Measurements from ENCODE around the gene NTSR2.

NTSR2 gene

DNA sequence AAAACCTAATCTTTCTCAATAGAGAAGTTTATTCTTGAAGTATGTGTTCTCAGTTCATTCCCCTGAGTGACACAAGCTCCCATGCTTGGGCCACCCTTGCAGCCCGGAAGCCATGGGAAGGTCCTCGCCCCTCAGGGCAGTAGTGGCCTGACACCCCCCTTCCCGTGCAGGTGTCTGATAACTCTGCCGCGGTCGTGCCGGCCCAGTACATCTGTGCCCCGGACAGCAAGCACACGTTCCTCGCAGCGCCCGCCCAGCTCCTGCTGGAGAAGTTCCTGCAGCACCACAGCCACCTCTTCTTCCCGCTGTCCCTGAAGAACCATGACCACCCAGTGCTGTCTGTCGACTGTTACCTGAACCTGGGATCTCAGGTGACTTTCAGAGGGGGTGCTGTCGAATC, 32.4 kb downstream of the NTSR2 start:
- no peaks in the 10 kb centered on the region for H3K79me1 ChIP-seq (ENCODE audit: low read length)
- no peak overlapping the region for H3K4me3 ChIP-seq (ENCODE audit: low read length)
- DNase-seq, result no peak
- no peak overlapping the region for H2BK5ac ChIP-seq (ENCODE audit: low read length)
- no peak overlapping the region for H4K5ac ChIP-seq (ENCODE audit: low read length)
- H3K23ac ChIP-seq (ENCODE audit: low read length), result no peak overlapping the region
- no peak overlapping the region for H3K18ac ChIP-seq (ENCODE audit: low read length)
- no peaks in the 10 kb centered on the region for H3K4me1 ChIP-seq (ENCODE audit: control insufficient read depth, low read depth, low read length)
- no peaks in the 10 kb centered on the region for H3K27me3 ChIP-seq (ENCODE audit: insufficient read depth, low read length, poor library complexity)
- H3K79me2 ChIP-seq (ENCODE audit: control insufficient read depth, insufficient read depth, low read length), result no peaks in the 10 kb centered on the region
- no peak overlapping the region for H3K4me2 ChIP-seq (ENCODE audit: low read length)
- WGBS (ENCODE audit: extremely low coverage, insufficient coverage, low lambda C conversion rate), result no CpG with 5 or more reads among the region's 15 CpGs
- H3K27ac ChIP-seq (ENCODE audit: low read depth, low read length), result no peak overlapping the region
- H2AK5ac ChIP-seq (ENCODE audit: low read length), result no peak overlapping the region
- no peak overlapping the region for H3K4ac ChIP-seq (ENCODE audit: low read depth, low read length)
- no peak overlapping the region for H2BK120ac ChIP-seq (ENCODE audit: low read depth, low read length)
- H2BK15ac ChIP-seq (replicated peaks; ENCODE audit: low read depth), result no peak overlapping the region
- no peak overlapping the region for H3K9ac ChIP-seq (ENCODE audit: low read length)
- H4K8ac ChIP-seq (ENCODE audit: low read depth, low read length), result no peak overlapping the region
- H3K36me3 ChIP-seq (ENCODE audit: control insufficient read depth, insufficient read depth, low read length), result peaks cover 5% of the 10 kb centered on the region
- no peak overlapping the region for H3K56ac ChIP-seq (ENCODE audit: low read length)

DNA sequence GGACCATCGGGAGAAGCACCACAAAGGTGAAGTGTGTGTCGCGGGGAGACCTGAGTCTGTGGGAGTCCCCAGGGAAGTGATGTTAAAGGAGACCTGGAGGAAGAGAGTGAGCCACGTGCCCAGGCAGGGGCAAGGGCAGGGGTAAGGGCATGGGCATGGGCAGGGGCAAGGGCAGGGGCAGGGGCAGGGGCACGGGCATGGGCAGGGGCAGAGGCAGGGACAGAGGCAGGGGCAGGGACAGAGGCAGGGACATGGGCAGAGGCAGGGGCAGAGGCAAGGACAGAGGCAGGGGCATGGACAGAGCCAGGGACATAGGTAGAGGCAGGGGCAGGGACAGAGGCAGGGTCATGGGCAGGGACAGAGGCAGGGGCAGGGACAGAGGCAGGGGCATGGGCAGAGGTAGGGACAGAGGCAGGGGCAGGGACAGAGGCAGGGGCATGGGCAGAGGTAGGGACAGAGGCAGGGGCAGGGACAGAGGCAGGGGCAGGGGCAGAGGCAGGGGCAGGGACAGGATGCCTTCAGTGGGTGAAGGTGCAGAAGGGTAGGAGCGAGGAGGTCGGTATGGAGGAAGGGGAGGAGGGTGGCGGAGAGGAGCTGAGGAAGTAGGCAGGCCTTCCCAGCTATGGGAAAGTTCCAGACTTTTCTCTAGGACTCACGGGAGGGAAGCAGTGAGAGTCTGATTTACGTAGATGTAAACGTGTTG, 33.3 kb downstream of the NTSR2 start:
- Histone ChIP-seq H3K18ac (ENCODE audit: low read length) (no peak overlapping the region), H4K5ac (ENCODE audit: low read length) (no peak overlapping the region), H3K27me3 (ENCODE audit: insufficient read depth, low read length, poor library complexity) (no peaks in the 10 kb centered on the region), H3K27ac (ENCODE audit: low read depth, low read length) (no peak overlapping the region), H2BK5ac (ENCODE audit: low read length) (no peak overlapping the region), H3K56ac (ENCODE audit: low read length) (no peak overlapping the region), H3K4ac (ENCODE audit: low read depth, low read length) (no peak overlapping the region), H3K79me2 (ENCODE audit: control insufficient read depth, insufficient read depth, low read length) (no peaks in the 10 kb centered on the region), H3K79me1 (ENCODE audit: low read length) (no peaks in the 10 kb centered on the region), H3K9ac (ENCODE audit: low read length) (no peak overlapping the region), H3K4me3 (ENCODE audit: low read length) (no peak overlapping the region), H3K4me2 (ENCODE audit: low read length) (no peak overlapping the region), H3K36me3 (ENCODE audit: control insufficient read depth, insufficient read depth, low read length) (peaks cover 5% of the 10 kb centered on the region), H3K4me1 (ENCODE audit: control insufficient read depth, low read depth, low read length) (no peaks in the 10 kb centered on the region), H3K23ac (ENCODE audit: low read length) (no peak overlapping the region), H2BK15ac (replicated peaks; ENCODE audit: low read depth) (no peak overlapping the region), H2BK120ac (ENCODE audit: low read depth, low read length) (no peak overlapping the region), H4K8ac (ENCODE audit: low read depth, low read length) (no peak overlapping the region), H2AK5ac (ENCODE audit: low read length) (no peak overlapping the region)
- DNase-seq, result no peak
- WGBS (ENCODE audit: extremely low coverage, insufficient coverage, low lambda C conversion rate), result no CpG with 5 or more reads among the region's 11 CpGs

DNA sequence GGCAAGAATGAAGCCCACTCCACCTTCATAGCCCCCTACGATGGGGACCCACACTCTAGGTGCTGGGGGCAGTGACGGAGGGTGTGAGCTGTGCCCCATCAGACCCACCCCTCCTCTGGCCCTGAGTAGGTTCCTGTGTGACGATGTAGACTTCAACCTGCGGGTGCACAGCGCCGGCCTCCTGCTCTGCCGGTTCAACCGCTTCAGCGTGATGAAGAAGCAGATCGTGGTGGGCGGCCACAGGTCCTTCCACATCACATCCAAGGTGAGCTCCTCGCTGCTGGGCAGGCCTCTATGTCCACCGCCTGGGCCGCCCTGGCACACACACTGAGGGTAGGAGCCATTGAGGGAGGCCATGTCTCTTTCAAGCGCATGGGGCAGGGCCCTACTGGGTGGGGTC, 34.9 kb downstream of the NTSR2 start:
- Histone ChIP-seq H2AK5ac (ENCODE audit: low read length) (no peak overlapping the region), H4K8ac (ENCODE audit: low read depth, low read length) (no peak overlapping the region), H3K36me3 (ENCODE audit: control insufficient read depth, insufficient read depth, low read length) (peaks cover 5% of the 10 kb centered on the region), H3K23ac (ENCODE audit: low read length) (no peak overlapping the region), H3K27me3 (ENCODE audit: insufficient read depth, low read length, poor library complexity) (no peaks in the 10 kb centered on the region), H3K4me3 (ENCODE audit: low read length) (no peak overlapping the region), H3K18ac (ENCODE audit: low read length) (no peak overlapping the region), H3K9ac (ENCODE audit: low read length) (no peak overlapping the region), H3K79me2 (ENCODE audit: control insufficient read depth, insufficient read depth, low read length) (no peaks in the 10 kb centered on the region), H3K4ac (ENCODE audit: low read depth, low read length) (no peak overlapping the region), H3K56ac (ENCODE audit: low read length) (no peak overlapping the region), H3K27ac (ENCODE audit: low read depth, low read length) (no peak overlapping the region), H3K79me1 (ENCODE audit: low read length) (no peaks in the 10 kb centered on the region), H3K4me2 (ENCODE audit: low read length) (no peak overlapping the region), H2BK15ac (replicated peaks; ENCODE audit: low read depth) (no peak overlapping the region), H4K5ac (ENCODE audit: low read length) (no peak overlapping the region), H2BK5ac (ENCODE audit: low read length) (no peak overlapping the region), H3K4me1 (ENCODE audit: control insufficient read depth, low read depth, low read length) (no peaks in the 10 kb centered on the region), H2BK120ac (ENCODE audit: low read depth, low read length) (no peak overlapping the region)
- no peak for DNase-seq
- WGBS (ENCODE audit: extremely low coverage, insufficient coverage, low lambda C conversion rate), result no CpG with 5 or more reads among the region's 15 CpGs

DNA sequence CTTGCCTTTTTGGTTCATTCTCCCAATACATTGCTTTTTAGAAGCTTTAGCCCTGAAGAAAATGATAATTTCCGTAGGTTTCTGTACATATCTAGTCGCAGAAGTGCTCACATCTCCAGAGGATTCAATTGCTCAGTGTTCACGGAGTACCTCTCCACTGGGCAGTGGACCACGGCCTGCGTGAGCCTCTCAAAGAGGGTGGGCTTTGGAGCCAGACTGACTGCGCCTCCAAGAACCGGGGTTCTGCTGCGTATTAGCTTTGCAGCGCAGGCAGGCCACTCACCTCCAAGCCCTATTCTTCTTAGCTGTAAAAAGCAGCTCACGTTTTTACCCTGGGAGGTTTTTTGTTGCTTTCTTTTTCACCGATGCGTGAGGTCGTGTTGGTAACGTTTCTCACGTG, 35.4 kb downstream of the NTSR2 start:
- H3K27me3 ChIP-seq (ENCODE audit: insufficient read depth, low read length, poor library complexity), result no peaks in the 10 kb centered on the region
- H3K4ac ChIP-seq (ENCODE audit: low read depth, low read length), result no peak overlapping the region
- H3K56ac ChIP-seq (ENCODE audit: low read length), result no peak overlapping the region
- peaks cover 5% of the 10 kb centered on the region for H3K36me3 ChIP-seq (ENCODE audit: control insufficient read depth, insufficient read depth, low read length)
- H3K27ac ChIP-seq (ENCODE audit: low read depth, low read length), result no peak overlapping the region
- no peak overlapping the region for H3K23ac ChIP-seq (ENCODE audit: low read length)
- no peak overlapping the region for H3K18ac ChIP-seq (ENCODE audit: low read length)
- no peak overlapping the region for H3K9ac ChIP-seq (ENCODE audit: low read length)
- no peaks in the 10 kb centered on the region for H3K79me2 ChIP-seq (ENCODE audit: control insufficient read depth, insufficient read depth, low read length)
- H4K8ac ChIP-seq (ENCODE audit: low read depth, low read length), result no peak overlapping the region
- H4K5ac ChIP-seq (ENCODE audit: low read length), result no peak overlapping the region
- H3K4me3 ChIP-seq (ENCODE audit: low read length), result no peak overlapping the region
- no peak overlapping the region for H2BK120ac ChIP-seq (ENCODE audit: low read depth, low read length)
- H2BK5ac ChIP-seq (ENCODE audit: low read length), result no peak overlapping the region
- no peaks in the 10 kb centered on the region for H3K79me1 ChIP-seq (ENCODE audit: low read length)
- DNase-seq, result no peak
- H2AK5ac ChIP-seq (ENCODE audit: low read length), result no peak overlapping the region
- H2BK15ac ChIP-seq (replicated peaks; ENCODE audit: low read depth), result no peak overlapping the region
- no CpG with 5 or more reads among the region's 15 CpGs for WGBS (ENCODE audit: extremely low coverage, insufficient coverage, low lambda C conversion rate)
- H3K4me1 ChIP-seq (ENCODE audit: control insufficient read depth, low read depth, low read length), result no peaks in the 10 kb centered on the region
- H3K4me2 ChIP-seq (ENCODE audit: low read length), result no peak overlapping the region

DNA sequence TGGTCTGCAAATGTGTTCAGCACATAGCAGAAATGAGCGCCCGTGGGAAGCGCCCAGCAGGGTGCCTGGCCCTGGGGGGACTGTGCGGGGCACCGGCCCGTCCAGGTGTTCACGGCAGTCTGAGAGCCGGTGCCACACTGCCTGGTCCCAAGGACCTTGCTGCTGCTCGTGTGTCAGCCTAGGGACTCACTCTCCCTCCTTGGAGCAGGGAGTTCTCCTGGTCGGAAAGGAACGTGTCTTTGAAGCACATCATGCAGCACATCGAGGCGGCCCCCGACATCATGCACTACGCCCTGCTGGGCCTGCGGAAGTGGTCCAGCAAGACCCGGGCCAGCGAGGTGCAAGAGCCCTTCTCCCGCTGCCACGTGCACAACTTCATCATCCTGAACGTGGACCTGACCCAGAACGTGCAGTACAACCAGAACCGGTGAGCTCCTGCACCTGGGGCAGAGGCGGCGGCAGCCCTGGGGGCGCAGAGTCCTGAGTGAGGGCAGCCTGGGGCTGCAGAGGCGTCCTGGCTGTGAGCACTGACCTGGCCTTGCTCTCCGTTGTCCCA, 36.0 kb downstream of the NTSR2 start:
- no peak overlapping the region for H2BK120ac ChIP-seq (ENCODE audit: low read depth, low read length)
- WGBS (ENCODE audit: extremely low coverage, insufficient coverage, low lambda C conversion rate), result no CpG with 5 or more reads among the region's 28 CpGs
- H3K4me3 ChIP-seq (ENCODE audit: low read length), result no peak overlapping the region
- no peak overlapping the region for H2BK5ac ChIP-seq (ENCODE audit: low read length)
- no peak overlapping the region for H3K27ac ChIP-seq (ENCODE audit: low read depth, low read length)
- H3K4ac ChIP-seq (ENCODE audit: low read depth, low read length), result no peak overlapping the region
- DNase-seq, result no peak
- no peak overlapping the region for H2BK15ac ChIP-seq (replicated peaks; ENCODE audit: low read depth)
- no peak overlapping the region for H3K56ac ChIP-seq (ENCODE audit: low read length)
- H3K23ac ChIP-seq (ENCODE audit: low read length), result no peak overlapping the region
- H4K5ac ChIP-seq (ENCODE audit: low read length), result no peak overlapping the region
- no peak overlapping the region for H3K4me2 ChIP-seq (ENCODE audit: low read length)
- H3K4me1 ChIP-seq (ENCODE audit: control insufficient read depth, low read depth, low read length), result no peaks in the 10 kb centered on the region
- H2AK5ac ChIP-seq (ENCODE audit: low read length), result no peak overlapping the region
- H3K27me3 ChIP-seq (ENCODE audit: insufficient read depth, low read length, poor library complexity), result no peaks in the 10 kb centered on the region
- H3K9ac ChIP-seq (ENCODE audit: low read length), result no peak overlapping the region
- no peak overlapping the region for H3K18ac ChIP-seq (ENCODE audit: low read length)
- no peaks in the 10 kb centered on the region for H3K79me1 ChIP-seq (ENCODE audit: low read length)
- H3K36me3 ChIP-seq (ENCODE audit: control insufficient read depth, insufficient read depth, low read length), result peaks cover 3% of the 10 kb centered on the region
- no peak overlapping the region for H4K8ac ChIP-seq (ENCODE audit: low read depth, low read length)
- no peaks in the 10 kb centered on the region for H3K79me2 ChIP-seq (ENCODE audit: control insufficient read depth, insufficient read depth, low read length)

DNA sequence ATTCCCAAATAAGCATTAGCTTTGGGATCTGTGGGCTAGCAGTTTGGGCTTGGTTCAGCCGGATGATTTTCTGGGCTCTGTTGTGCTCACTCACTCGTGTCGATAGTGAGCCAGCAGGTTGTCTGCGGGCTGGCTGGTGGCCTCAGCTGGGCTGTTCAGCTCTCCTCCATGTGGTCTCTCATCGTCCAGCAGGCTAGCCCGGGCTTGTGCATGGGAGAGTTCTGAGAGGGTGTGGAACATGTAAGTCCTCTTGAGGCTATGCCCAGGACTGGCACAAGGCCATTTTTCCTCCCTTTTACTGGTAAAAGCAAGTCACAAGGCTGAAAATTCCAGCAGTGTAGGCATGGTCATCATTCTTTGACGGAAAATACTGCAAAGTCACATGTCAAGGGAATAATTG, 38.5 kb downstream of the NTSR2 start:
- Histone ChIP-seq H3K4me2 (ENCODE audit: low read length) (no peak overlapping the region), H3K4me1 (ENCODE audit: control insufficient read depth, low read depth, low read length) (no peaks in the 10 kb centered on the region), H2BK15ac (replicated peaks; ENCODE audit: low read depth) (no peak overlapping the region), H3K79me2 (ENCODE audit: control insufficient read depth, insufficient read depth, low read length) (no peaks in the 10 kb centered on the region), H4K5ac (ENCODE audit: low read length) (no peak overlapping the region), H3K79me1 (ENCODE audit: low read length) (no peaks in the 10 kb centered on the region), H3K4me3 (ENCODE audit: low read length) (no peak overlapping the region), H3K18ac (ENCODE audit: low read length) (no peak overlapping the region), H3K36me3 (ENCODE audit: control insufficient read depth, insufficient read depth, low read length) (peaks cover 3% of the 10 kb centered on the region), H3K56ac (ENCODE audit: low read length) (no peak overlapping the region), H2BK5ac (ENCODE audit: low read length) (no peak overlapping the region), H3K27ac (ENCODE audit: low read depth, low read length) (no peak overlapping the region), H3K27me3 (ENCODE audit: insufficient read depth, low read length, poor library complexity) (no peaks in the 10 kb centered on the region), H2AK5ac (ENCODE audit: low read length) (no peak overlapping the region), H3K4ac (ENCODE audit: low read depth, low read length) (no peak overlapping the region), H3K9ac (ENCODE audit: low read length) (no peak overlapping the region), H4K8ac (ENCODE audit: low read depth, low read length) (no peak overlapping the region), H3K23ac (ENCODE audit: low read length) (no peak overlapping the region), H2BK120ac (ENCODE audit: low read depth, low read length) (no peak overlapping the region)
- DNase-seq, result no peak
- WGBS (ENCODE audit: extremely low coverage, insufficient coverage, low lambda C conversion rate), result no CpG with 5 or more reads among the region's 7 CpGs
